DND-41 (cell line): ENCODE results near the gene CELA2B.

Experiments used
- ATAC-seq: fragments of 200-7000 bp; cut with Tn5 transposase; 3 replicates; pipeline ENCODE4 v1.9.1; 2021; ENCODE audit warnings: low read depth; ENCODE audit not compliant: insufficient read depth
- DNase-seq: peaks from one replicate; pipeline ENCODE4 v3.0.0-alpha.2; 2020
- H2AFZ ChIP-seq: 2 replicates; pipeline ENCODE4 v1.6.0; 2012; ENCODE audit warnings: low read depth, low read length
- H3K27ac ChIP-seq: 2 replicates; pipeline ENCODE4 v1.5.1; 2012; ENCODE audit warnings: low read length, inconsistent platforms
- H3K27me3 ChIP-seq: fragments of 200-600 bp; sonication (generic); 2 replicates; pipeline ENCODE4 v1.6.0; 2012; ENCODE audit warnings: low read length, mild to moderate bottlenecking, inconsistent platforms; ENCODE audit not compliant: insufficient read depth, poor library complexity
- H3K36me3 ChIP-seq: 2 replicates; pipeline ENCODE4 v1.5.1; 2012; ENCODE audit warnings: low read length, inconsistent platforms; ENCODE audit not compliant: insufficient read depth
- H3K4me1 ChIP-seq: 2 replicates; pipeline ENCODE4 v1.5.1; 2012; ENCODE audit warnings: mild to moderate bottlenecking, low read length; ENCODE audit not compliant: insufficient read depth
- H3K4me2 ChIP-seq: 2 replicates; pipeline ENCODE4 v1.6.0; 2012; ENCODE audit warnings: mild to moderate bottlenecking, moderate library complexity, low read length, inconsistent platforms; ENCODE audit not compliant: insufficient read depth
- H3K4me3 ChIP-seq, 2 experiments: fragments of 200-600 bp in 1 of 2; shearing (Covaris generic) in 1 of 2; 2 replicates each; pipeline ENCODE4 v1.5.1; 2012 to 2016; ENCODE audit warnings: inconsistent platforms in 2 of 2, low read length in 2 of 2, mild to moderate bottlenecking in 2 of 2, low read depth in 1 of 2, moderate library complexity in 1 of 2
- H3K79me2 ChIP-seq: 2 replicates; pipeline ENCODE4 v1.6.0; 2012; ENCODE audit warnings: low read length, inconsistent platforms; ENCODE audit not compliant: insufficient read depth
- H3K9ac ChIP-seq: 2 replicates; pipeline ENCODE4 v1.6.0; 2012; ENCODE audit warnings: low read depth, mild to moderate bottlenecking, inconsistent platforms, low read length, moderate library complexity
- H3K9me3 ChIP-seq: 2 replicates; pipeline ENCODE4 v1.5.1; 2012; ENCODE audit warnings: low read length, moderate library complexity, mild to moderate bottlenecking, inconsistent platforms; ENCODE audit not compliant: insufficient read depth, severe bottlenecking
- H4K20me1 ChIP-seq: 2 replicates; pipeline ENCODE4 v1.6.0; 2012; ENCODE audit warnings: low read length; ENCODE audit not compliant: insufficient read depth
- EZH2 ChIP-seq: IDR thresholded peaks from 3 replicates; pipeline ENCODE4 v1.6.1; 2012; ENCODE audit warnings: borderline replicate concordance, low read depth, mild to moderate bottlenecking, moderate library complexity, low read length, inconsistent platforms; ENCODE audit not compliant: severe bottlenecking
- TF ChIP-seq, protein P1 (sequence below): IDR thresholded peaks from 2 replicates; pipeline ENCODE4 v1.5.1; 2012; ENCODE audit warnings: borderline replicate concordance, low read length, moderate library complexity, mild to moderate bottlenecking; ENCODE audit not compliant: poor library complexity, severe bottlenecking; ENCODE audit errors: extremely low read depth

Gene CELA2B

DNA sequence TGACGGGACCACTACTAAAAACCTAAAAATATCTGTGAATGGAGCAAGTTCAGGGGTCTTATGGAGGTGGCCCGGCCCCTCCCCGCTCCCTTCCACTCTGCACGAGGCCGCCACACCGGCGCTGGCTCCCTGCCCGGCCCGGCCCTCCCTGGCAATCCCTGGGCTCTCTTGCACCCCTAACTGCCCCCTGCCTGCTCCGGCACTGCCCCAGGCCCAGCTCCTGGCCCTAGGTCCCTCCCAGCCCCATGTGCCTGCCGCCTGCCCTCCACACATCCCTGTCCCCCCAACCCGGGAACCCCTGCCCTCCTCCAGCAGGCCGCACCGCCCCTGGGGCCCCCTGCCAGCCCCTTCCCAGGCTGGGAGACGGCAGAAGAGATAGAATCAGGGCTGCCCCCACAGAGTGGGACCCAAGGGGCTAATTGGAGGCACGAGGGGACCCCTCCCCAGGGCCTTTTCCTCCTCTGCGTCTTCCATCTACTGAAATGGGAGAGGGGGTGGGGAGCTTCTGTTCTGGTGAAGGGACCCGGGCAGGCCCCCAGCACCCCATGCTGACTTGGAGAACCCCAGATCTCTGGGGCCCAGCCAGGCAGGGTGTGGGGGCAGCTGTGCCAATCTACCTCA lies 47.0 kb upstream of the CELA2B start:
- Histone ChIP-seq H2AFZ (no peak overlapping the region), H3K4me3 (no peak overlapping the region), H3K79me2 (no peaks in the 10 kb centered on the region), H3K9me3 (no peaks in the 10 kb centered on the region), H3K27ac (no peak overlapping the region), H4K20me1 (peaks cover 25% of the 10 kb centered on the region), H3K4me2 (no peak overlapping the region), H3K27me3 (no peaks in the 10 kb centered on the region), H3K9ac (no peak overlapping the region), H3K36me3 (peaks cover 22% of the 10 kb centered on the region), H3K4me1 (no peaks in the 10 kb centered on the region)
- TF ChIP-seq, protein P1, sequence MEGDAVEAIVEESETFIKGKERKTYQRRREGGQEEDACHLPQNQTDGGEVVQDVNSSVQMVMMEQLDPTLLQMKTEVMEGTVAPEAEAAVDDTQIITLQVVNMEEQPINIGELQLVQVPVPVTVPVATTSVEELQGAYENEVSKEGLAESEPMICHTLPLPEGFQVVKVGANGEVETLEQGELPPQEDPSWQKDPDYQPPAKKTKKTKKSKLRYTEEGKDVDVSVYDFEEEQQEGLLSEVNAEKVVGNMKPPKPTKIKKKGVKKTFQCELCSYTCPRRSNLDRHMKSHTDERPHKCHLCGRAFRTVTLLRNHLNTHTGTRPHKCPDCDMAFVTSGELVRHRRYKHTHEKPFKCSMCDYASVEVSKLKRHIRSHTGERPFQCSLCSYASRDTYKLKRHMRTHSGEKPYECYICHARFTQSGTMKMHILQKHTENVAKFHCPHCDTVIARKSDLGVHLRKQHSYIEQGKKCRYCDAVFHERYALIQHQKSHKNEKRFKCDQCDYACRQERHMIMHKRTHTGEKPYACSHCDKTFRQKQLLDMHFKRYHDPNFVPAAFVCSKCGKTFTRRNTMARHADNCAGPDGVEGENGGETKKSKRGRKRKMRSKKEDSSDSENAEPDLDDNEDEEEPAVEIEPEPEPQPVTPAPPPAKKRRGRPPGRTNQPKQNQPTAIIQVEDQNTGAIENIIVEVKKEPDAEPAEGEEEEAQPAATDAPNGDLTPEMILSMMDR = no peak
- TF ChIP-seq EZH2 = no peak
- ATAC-seq (no peak), DNase-seq (no peak)

DNA sequence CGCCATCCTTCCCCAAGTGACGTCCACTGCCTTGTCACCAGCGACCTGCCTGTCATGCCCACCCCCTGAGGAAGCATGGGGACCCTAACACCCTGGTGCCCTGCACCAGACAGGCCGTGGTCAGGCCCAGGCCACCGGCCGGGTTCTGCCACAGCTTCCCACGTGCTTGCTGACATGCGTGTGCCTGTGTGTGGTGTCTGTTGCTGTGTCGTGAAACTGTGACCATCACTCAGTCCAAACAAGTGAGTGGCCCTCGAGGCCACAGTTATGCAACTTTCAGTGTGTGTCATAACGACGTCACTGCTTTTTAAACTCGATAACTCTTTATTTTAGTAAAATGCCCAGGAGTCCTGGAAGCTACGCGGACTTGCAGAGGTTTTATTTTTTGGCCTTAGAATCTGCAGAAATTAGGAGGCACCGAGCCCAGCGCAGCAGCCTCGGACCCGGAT lies 46.2 kb upstream of the CELA2B start:
- ATAC-seq (no peak), DNase-seq (no peak)
- peaks cover 18% of the 10 kb centered on the region for H4K20me1 ChIP-seq
- no peaks in the 10 kb centered on the region for H3K27me3 ChIP-seq
- no peak overlapping the region for H3K4me3 ChIP-seq
- no peak for TF ChIP-seq EZH2
- TF ChIP-seq, protein P1 = no peak
- H3K4me2 ChIP-seq = no peak overlapping the region
- peaks cover 22% of the 10 kb centered on the region for H3K36me3 ChIP-seq
- no peak overlapping the region for H3K9ac ChIP-seq
- H3K9me3 ChIP-seq = no peaks in the 10 kb centered on the region
- H3K27ac ChIP-seq = no peak overlapping the region
- no peak overlapping the region for H2AFZ ChIP-seq
- no peaks in the 10 kb centered on the region for H3K4me1 ChIP-seq
- H3K79me2 ChIP-seq = no peaks in the 10 kb centered on the region

DNA sequence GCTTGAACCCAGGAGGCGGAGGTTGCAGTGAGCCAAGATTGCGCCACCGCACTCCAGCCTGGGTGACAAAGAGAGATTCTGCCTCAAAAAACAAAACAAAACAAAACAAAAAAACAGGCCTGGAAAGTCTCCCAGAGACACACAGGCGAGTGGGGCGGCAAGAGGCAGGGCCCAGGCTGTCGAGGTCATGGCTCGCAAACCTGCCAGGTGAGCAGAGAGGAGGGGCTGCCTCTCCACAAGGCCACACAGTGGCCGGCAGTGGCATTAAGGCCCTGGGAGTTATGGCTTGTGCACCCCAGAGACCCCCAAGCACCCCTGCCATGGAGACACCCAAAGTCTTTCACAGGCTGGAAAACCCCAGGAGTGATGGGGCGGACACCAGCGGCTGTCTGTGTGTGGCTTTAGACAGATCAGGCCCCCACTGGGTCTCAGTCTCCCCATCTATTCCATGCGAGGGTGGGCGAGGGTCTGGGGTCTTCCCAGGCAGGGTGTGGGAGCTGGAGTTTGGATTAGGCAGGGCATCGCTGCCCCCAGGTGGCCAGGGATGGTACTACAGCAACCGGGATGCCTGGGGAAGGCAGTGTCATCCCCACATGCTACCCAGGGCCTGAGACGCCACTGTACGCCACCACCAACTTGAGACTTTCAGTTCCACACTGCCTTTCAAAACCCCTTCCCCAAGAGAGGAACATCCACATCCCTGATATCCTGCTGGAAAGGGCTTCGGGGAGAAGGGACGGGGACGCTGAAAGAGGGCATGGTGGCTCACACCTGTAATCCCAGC lies 44.9 kb upstream of the CELA2B start:
- Histone ChIP-seq H3K36me3 (peaks cover 16% of the 10 kb centered on the region), H3K27ac (no peak overlapping the region), H3K4me3 (no peak overlapping the region), H3K27me3 (no peaks in the 10 kb centered on the region), H3K79me2 (no peaks in the 10 kb centered on the region), H3K4me2 (no peak overlapping the region), H3K4me1 (no peaks in the 10 kb centered on the region), H4K20me1 (peaks cover 8% of the 10 kb centered on the region; the same call in 1 of the 2 replicates), H2AFZ (no peak overlapping the region), H3K9ac (no peak overlapping the region), H3K9me3 (no peaks in the 10 kb centered on the region)
- DNase-seq = peak; percentile 73
- peak; percentile 85 for ATAC-seq
- no peak for TF ChIP-seq EZH2
- TF ChIP-seq, protein P1 = peak; percentile 98
